NCI-H82 (cell line): Measurements from ENCODE around the gene CLIC1.

Experiments used
- DNase-seq: peaks from one replicate; lab custom pipeline; 2025; lab: John Stamatoyannopoulos, UW

Gene CLIC1

DNA sequence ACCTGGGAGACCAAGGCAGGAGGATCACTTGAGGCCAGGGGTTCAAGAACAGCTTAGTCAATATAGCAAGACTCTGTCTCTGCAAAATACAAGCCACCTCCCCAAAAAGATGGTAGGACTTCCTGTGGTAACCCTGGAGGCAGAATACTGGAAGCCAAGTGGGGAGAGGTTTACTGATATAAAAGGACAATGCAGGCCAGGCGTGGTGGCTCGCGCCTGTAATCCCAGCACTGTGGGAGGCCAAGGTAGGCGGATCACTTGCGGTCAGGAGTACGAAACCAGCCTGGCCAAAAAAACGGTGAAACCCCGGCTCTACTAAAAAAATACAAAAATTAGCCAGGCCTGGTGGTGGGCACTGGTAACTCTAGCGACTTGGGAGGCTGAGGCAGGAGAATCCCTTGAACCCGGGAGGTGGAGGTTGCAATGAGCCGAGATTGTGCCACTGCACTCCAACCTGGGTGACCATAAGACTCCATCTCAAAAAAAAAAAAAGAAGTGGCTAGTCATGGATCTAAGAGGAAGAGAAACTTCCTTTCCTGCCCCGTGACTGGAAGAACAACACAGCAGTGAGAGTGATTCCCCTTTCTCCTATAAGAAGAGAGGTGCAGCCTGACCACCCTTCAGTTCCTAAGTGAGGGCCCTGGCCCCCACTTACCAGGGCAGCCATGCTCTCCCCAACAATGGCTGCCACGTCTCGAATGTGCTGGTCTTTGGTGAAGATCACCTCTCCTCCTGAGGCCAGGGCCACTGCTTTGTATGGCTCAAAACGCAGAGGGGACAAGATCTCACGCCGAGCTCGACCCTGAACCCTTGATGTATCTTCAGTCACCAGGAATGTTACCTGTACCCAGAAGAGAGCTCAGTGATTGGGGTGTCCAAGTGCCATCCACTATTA lies 32.3 kb upstream of the CLIC1 start:
- no peak for DNase-seq

DNA sequence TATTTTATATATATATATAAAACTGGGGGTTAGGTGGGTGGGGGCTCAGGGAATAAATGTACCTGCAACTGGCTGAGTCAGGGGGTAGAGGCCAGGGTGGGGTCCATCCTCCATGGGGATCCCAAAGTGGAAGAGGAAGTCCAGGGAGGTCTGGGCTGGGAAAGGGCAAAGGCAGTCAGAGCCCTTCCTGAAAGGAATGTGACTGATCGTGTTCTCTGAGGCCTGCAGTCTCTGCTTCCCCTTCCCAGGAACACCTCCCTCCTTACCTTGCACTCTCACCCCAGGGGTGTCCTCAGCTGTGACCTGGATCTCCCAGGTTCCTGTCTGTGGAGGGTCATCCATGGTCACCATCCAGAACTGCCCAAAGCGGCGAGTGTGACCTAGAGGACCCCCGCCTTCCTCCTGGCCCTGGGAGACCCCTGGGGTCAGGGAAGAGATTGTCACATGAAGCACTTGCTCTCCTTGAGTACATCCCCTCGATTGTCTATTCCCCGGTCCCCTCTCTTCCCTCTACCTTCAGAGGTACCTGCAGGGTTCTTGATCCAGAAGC lies 30.8 kb upstream of the CLIC1 start:
- no peak for DNase-seq

DNA sequence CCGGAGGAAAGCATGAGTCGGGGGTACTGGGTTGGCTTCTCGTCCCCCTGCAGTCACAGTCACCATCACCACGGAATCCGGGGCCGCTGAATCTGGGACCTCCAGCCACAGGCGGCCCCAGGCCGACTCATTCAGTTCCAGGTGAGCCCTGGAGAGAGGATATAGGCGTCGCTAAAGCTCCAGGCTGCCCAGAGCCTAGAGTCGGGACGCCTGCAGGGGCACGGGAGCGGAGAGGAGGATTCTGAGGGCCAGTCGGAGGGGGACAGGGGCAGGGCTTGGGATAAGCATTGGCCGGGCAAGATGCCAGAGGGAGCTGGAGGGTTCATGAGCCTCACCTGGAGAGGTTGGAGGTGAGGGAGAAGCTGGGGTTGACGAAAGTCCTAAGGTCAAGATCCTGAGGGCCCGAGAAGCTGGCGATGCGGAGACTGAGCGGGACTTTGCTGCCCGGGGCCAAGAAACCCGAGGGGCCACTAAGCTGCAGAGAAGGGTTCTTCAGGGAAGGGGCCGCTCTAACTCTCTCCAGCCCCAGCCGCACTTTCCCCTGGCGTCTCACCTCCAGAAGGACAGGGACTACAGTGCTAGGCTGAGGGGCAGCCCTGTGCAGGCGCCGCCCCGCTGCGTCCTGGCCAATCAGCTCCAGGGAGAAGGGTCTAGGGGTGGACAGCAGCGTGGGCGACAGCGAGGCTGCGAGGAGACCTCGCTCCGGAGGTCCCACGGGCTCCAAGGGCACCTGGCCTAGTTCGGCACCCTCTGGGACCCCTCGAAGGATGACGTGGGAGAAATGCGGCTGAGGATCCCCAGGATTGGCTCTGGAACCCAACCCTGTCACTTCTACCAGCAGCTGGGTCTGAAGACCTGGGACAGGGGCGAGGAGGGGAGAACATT lies 29.8 kb upstream of the CLIC1 start:
- peak; percentile 77 for DNase-seq

- DNase-seq = no peak
These were observed 29.2 kb upstream of the CLIC1 start for GRCh38 chr6:31765559-31765909.

DNA sequence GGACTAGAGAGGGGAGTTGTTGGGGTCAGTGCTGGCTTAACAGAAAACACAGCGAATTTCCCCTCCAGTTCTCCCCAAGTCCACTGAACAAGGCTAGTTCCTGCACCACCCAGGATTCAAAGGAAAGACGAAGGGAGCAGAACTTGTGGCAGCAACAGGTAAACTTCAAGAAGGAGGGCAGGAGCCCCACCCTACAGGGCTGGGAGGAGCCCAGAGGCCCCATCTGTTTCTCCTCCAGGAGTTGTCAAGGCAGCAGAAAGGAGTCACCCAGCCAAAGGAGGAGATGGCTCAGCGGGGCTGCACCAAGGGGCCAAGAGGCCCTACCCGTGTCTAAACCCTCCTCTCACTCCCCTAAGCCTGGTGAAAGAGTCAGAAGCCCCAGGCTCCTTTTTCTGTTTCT lies 27.9 kb upstream of the CLIC1 start:
- DNase-seq = peak; percentile 25

DNA sequence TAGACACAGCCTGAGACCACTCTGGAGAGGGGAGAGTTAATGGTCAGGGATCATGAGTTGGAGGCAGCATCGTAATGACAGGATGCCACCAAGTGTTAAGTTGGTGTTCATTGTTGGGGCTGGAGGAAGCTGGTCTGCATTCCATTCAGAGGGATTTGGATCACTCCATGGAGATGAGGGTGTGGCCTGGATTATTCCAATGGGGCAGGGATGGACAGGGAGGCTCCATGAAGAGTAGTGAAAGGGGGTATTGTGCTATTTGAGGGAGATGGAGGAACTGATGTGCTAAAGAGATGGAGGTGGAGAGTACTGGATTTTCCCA lies 27.2 kb upstream of the CLIC1 start:
- peak; percentile 70 for DNase-seq

- no peak for DNase-seq
These were observed 26.7 kb upstream of the CLIC1 start for GRCh38 chr6:31762878-31763618.

DNA sequence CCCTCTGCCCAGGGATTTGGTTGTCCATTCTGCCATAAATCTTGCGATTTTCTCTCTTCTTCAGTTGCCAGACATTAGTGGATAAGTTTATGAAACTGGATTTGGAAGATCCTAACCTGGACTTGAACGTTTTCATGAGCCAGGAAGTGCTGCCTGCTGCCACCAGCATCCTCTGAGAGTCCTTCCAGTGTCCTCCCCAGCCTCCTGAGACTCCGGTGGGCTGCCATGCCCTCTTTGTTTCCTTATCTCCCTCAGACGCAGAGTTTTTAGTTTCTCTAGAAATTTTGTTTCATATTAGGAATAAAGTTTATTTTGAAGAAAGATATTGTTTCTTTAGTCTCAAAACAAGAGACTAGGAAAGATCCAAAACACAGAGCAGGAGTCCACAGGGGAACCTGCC lies 26.0 kb upstream of the CLIC1 start, which contains the start of gene SAPCD1:
TSS of gene SAPCD1 (plus strand) at position 301 of the 400 bp plus-strand sequence. CDS start 399 bp downstream, outside the sequence.
- no peak for DNase-seq

DNA sequence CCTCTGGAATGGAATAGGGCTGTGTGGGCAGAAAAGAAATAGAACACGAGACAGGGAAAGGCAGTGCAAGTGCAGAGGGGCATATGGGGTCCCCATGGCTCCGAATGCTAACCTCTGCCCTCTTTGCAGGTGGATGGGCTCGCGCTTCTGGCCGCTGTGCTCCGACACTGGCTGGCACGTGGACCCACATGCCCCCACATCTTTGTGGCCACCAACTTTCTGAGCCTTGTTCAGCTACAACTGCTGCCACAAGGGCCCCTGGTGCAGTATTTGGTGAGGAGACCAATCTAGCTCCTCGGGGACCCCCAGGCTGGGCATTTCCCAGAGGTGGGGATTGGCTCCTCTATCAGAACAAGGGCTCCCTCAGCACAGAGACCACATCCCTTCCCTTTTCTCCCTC lies 25.0 kb upstream of the CLIC1 start:
- no peak for DNase-seq

GRCh38 chr6:31760790-31761189 lies 24.5 kb upstream of the CLIC1 start:
- no peak for DNase-seq

GRCh38 chr6:31758281-31758680 lies 22.0 kb upstream of the CLIC1 start:
- DNase-seq = no peak

DNA sequence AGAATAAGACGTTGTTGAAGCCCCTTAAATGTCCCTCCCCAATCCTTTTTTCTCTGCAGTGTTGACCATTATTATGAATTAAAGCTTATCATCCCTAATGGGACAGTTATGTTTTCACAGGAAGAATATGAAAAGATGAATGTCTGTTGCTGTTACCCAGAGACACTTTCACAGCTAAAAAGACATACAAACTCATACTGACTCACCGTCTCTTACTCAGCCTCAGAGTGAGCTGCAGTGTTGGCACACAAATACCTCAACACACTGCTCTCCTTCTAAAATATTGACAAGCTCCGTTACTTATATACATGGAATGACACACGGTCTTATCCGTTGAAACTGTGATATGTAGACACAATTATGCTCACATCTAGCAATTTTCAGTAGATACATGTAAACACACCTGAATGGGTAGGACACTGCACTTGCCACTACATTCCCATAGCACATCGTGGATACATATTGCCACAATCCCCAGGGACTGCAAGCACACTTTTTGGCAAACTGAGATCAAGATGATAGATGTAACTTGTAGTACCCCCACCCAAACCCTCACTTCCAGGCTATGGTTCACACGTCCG lies 16.5 kb upstream of the CLIC1 start:
- DNase-seq = no peak

- DNase-seq = no peak
These were observed 14.2 kb upstream of the CLIC1 start for GRCh38 chr6:31750411-31751022.

- DNase-seq = peak; percentile 45
These were observed 13.1 kb upstream of the CLIC1 start for GRCh38 chr6:31749301-31750036.

GRCh38 chr6:31744422-31744821 lies 8.1 kb upstream of the CLIC1 start:
- peak; percentile 95 for DNase-seq

DNA sequence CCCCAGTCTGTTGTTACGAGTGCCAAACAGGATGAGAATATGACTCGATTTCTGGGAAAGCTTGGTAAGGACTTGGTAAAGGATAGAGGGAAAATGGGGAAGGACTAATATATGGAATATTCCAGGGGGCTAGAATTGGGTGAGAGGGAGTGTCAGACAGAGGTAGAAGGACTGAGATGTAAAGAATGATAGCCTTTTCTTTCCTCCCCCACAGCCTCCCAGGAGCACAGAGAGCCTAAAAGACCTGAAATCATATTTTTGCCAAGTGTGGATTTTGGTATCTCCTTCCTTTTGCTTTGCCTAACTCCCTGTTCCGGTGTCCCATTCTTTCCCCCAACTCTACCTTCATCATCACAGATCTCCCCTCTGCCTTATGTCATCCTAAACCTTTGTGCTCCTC lies 6.6 kb upstream of the CLIC1 start:
- no peak for DNase-seq

GRCh38 chr6:31741815-31742214 lies 5.5 kb upstream of the CLIC1 start:
- no peak for DNase-seq

DNA sequence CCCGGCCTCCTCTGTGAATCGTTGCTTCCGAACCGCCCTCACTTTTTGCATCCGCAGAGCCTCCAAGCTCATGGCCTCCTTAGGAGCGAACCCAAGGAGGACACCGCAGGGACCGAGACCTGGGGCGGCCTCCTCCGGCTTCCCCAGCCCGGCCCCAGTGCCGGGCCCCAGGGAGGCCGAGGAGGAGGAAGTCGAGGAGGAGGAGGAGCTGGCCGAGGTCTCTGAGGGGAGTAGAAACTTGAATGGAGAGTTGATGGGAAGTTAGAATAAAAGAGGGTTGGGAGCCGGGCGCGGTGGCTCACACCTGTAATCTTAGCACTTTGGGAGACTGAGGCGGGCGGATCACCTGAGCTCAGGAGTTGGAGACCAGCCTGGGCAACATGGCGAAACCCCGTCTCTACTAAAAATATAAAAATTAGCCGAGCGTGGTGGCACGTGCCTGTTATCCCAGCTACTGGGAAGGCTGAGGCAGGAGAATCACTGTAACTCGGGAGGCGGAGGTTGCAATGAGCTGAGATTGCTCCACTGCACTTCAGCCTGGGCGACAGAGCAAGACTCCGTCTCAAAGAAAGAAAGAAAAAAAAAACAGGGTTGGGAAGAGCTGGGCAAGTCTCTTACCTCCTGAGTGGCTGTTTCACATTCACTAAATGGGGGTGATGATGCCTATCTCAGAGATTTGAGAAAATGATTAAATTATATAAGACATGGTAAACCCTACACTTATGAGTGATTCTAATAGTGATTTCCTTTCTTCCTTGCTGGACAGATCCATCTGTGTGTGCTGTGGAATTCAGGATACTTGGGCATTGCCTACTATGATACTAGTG lies 4.3 kb upstream of the CLIC1 start:
- DNase-seq = no peak

DNA sequence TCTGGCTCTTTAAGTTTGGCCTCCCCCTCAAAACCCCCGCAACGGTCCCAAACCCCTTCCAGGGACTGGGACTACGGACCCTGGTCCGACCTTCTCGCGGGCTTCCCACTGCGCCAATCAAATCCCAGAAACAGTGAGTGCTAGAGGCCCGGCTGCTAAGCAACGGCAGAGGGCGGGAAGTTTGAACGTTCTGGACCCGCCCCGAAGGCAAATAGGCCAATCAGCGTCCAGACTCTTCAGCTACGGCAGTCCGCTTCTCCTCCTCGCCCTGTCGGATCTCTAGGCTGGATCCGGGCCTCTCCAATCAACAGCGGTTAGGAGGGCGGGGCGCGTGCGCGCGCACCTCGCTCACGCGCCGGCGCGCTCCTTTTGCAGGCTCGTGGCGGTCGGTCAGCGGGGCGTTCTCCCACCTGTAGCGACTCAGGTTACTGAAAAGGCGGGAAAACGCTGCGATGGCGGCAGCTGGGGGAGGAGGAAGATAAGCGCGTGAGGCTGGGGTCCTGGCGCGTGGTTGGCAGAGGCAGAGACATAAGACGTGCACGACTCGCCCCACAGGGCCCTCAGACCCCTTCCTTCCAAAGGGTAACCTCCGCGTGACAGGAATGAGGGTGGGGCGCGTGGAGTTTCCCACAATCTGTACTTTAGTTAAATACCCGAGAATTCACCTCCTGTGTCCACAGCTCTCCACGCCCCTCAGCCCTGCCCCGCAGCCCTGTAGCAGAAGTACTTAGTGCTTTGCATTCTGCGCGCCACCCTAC lies 3.5 kb upstream of the CLIC1 start, which contains the start of gene MSH5:
TSS of gene MSH5 (plus strand) at position 367 of the 758 bp plus-strand sequence. CDS start 462 bp downstream, outside the sequence.
- DNase-seq = peak; percentile 100
